ENCODE results near the gene CDC45. TPM values are rescaled to one million over a fixed set of nuclear protein-coding genes. Genes with fewer than 3 reads are reported as not detected.
A peak's percentile ranks its signal among the peaks of the same experiment; 100 is the strongest.

CDC45 gene
- total and polyA plus RNA-seq, 7 experiments from 2014 or later = 0.35 to 57.7 (median 0.85) TPM

DNA sequence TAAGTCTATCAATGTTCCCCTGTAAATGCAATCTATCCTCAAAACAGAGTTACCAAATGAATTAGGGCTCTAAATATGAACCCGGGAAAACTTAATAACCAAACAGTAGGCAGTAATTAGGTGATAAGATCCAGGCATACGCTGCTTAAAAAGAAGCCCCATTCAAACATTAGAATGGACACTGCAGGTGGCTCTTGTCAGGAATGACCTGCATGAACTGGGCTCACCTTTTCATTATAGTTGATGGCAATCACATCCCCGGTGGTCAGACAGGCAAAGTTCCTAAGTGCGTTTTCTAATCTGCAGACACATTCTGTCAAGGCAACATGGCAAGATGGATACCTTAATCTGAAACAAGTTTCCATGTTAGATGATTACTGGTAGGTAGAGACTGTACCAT is 14.7 kb upstream of the CDC45 start:
- ATAC-seq (no peak), DNase-seq (no peak)
- Histone ChIP-seq H3K4me1 (ENCODE audit: control insufficient read depth in 2 of 2, insufficient read depth in 2 of 2, low read length in 2 of 2) (no peaks in the 10 kb centered on the region), H3K4me3 (ENCODE audit: low read length) (no peak overlapping the region), H3K9me3 (ENCODE audit: control insufficient read depth in 2 of 3, low read length in 3 of 3) (no peaks in the 10 kb centered on the region), H3K36me3 (ENCODE audit: control insufficient read depth in 2 of 3, insufficient read depth in 3 of 3, low read length in 3 of 3) (peaks cover 27 to 75% (median 48%) of the 10 kb centered on the region in 3 experiments), H3K27me3 (ENCODE audit: control insufficient read depth in 2 of 2, insufficient read depth in 2 of 2, low read length in 2 of 2) (no peaks in the 10 kb centered on the region), H3K27ac (ENCODE audit: low read depth, low read length) (no peak overlapping the region)
- Mint-ChIP-seq H3K27ac (peak overlapping the region in 1 of 9 donors; percentile 33), H3K9me3 (no peaks in the 10 kb centered on the region), H3K27me3 (no peaks in the 10 kb centered on the region), H3K4me1 (peaks cover 0 to 24% (median 0%) of the 10 kb centered on the region in 7 donors), H3K36me3 (peaks cover 13 to 71% (median 26%) of the 10 kb centered on the region in 5 donors), H3K4me3 (no peak overlapping the region)
- ChIA-PET CTCF (no interaction called here), POLR2A (interaction anchor here (2.3 kb wide), 1 partner anchor 14 kb away, joined by 5 read pairs; the partner anchor contains the start of genes CDC45 and UFD1)
- intact Hi-C loops (cut with micrococcal nuclease) = no loop called here

DNA sequence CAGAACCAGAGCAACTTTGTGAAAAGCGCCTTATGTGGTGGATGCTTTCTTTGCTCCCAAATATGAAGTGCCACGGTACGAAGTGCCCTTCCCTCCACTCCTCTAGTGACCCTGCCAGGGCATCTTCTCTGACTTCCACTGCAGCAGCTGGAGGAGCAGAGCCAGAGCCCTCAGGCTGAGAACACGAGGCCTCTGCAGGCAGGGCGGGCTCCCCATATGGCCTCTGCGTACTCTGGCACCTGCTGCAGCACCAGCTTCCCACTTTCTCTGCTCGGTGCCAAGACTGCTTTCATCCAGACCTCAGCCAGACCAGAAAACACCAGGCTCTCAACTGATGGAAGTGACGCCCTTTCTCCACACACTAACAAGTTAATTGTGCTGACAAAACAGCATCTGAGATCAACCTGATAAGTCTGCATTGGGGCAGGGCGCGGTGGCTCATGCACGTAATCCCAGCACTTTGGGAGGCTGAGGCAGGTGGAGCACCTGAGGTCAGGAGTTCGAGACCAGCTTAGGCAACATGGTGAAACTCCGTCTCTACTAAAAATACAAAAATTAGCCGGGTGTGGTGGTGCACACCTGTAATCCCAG is 13.5 kb upstream of the CDC45 start:
- Histone ChIP-seq H3K4me3 (ENCODE audit: low read length) (no peak overlapping the region), H3K27me3 (ENCODE audit: control insufficient read depth in 2 of 2, insufficient read depth in 2 of 2, low read length in 2 of 2) (no peaks in the 10 kb centered on the region), H3K27ac (ENCODE audit: low read depth, low read length) (no peak overlapping the region), H3K36me3 (ENCODE audit: control insufficient read depth in 2 of 3, insufficient read depth in 3 of 3, low read length in 3 of 3) (peaks cover 29 to 84% (median 55%) of the 10 kb centered on the region in 3 experiments), H3K9me3 (ENCODE audit: control insufficient read depth in 2 of 3, low read length in 3 of 3) (no peaks in the 10 kb centered on the region), H3K4me1 (ENCODE audit: control insufficient read depth in 2 of 2, insufficient read depth in 2 of 2, low read length in 2 of 2) (no peaks in the 10 kb centered on the region)
- Mint-ChIP-seq H3K27me3 (no peaks in the 10 kb centered on the region), H3K9me3 (no peaks in the 10 kb centered on the region), H3K4me1 (peaks cover 0 to 24% (median 0%) of the 10 kb centered on the region in 7 donors), H3K27ac (peak overlapping the region in 1 of 9 donors; percentile 18), H3K4me3 (no peak overlapping the region), H3K36me3 (peaks cover 13 to 75% (median 32%) of the 10 kb centered on the region in 5 donors)
- DNase-seq = no peak
- CTCF ChIA-PET = no interaction called here
- ATAC-seq = no peak
- intact Hi-C loops (cut with micrococcal nuclease) = no loop called here
- POLR2A ChIA-PET = no interaction called here

- POLR2A ChIA-PET = interaction anchor here (0.6 kb wide), 1 partner anchor 21 kb away, joined by 3 read pairs; no protein-coding TSS in a partner anchor
Measured at GRCh38 chr22:19466848-19467752, 12.6 kb upstream of the CDC45 start.

GRCh38 chr22:19467912-19468311 is 11.8 kb upstream of the CDC45 start:
- no peaks in the 10 kb centered on the region for H3K27me3 ChIP-seq (ENCODE audit: control insufficient read depth in 2 of 2, insufficient read depth in 2 of 2, low read length in 2 of 2)
- no peak for ATAC-seq
- H3K27ac ChIP-seq (ENCODE audit: low read depth, low read length) = no peak overlapping the region
- no peak for DNase-seq
- H3K4me1 ChIP-seq (ENCODE audit: control insufficient read depth in 2 of 2, insufficient read depth in 2 of 2, low read length in 2 of 2) = no peaks in the 10 kb centered on the region
- Mint-ChIP-seq H3K9me3 (no peaks in the 10 kb centered on the region), H3K4me1 (peaks cover 0 to 24% (median 5%) of the 10 kb centered on the region in 7 donors), H3K36me3 (peaks cover 13 to 82% (median 32%) of the 10 kb centered on the region in 5 donors), H3K27ac (peak overlapping the region in 1 of 9 donors; percentile 14), H3K27me3 (no peaks in the 10 kb centered on the region), H3K4me3 (no peak overlapping the region)
- H3K36me3 ChIP-seq (ENCODE audit: control insufficient read depth in 2 of 3, insufficient read depth in 3 of 3, low read length in 3 of 3) = peaks cover 36 to 98% (median 69%) of the 10 kb centered on the region in 3 experiments
- CTCF ChIA-PET = no interaction called here
- no peaks in the 10 kb centered on the region for H3K9me3 ChIP-seq (ENCODE audit: control insufficient read depth in 2 of 3, low read length in 3 of 3)
- POLR2A ChIA-PET = interaction anchor here (1.3 kb wide), 1 partner anchor 11 kb away, joined by 3 read pairs; the partner anchor contains the start of genes CDC45 and UFD1
- H3K4me3 ChIP-seq (ENCODE audit: low read length) = no peak overlapping the region
- intact Hi-C loops (cut with micrococcal nuclease) = no loop called here

More at GRCh38 chr22:19466848-19467752, 12.6 kb upstream of the CDC45 start:
- Mint-ChIP-seq H3K9me3 (no peaks in the 10 kb centered on the region), H3K27ac (no peak overlapping the region), H3K4me3 (no peak overlapping the region), H3K4me1 (peaks cover 0 to 24% (median 5%) of the 10 kb centered on the region in 7 donors), H3K27me3 (no peaks in the 10 kb centered on the region), H3K36me3 (peaks cover 13 to 78% (median 31%) of the 10 kb centered on the region in 5 donors)
- H3K27me3 ChIP-seq (ENCODE audit: control insufficient read depth in 2 of 2, insufficient read depth in 2 of 2, low read length in 2 of 2) = no peaks in the 10 kb centered on the region
- CTCF ChIA-PET = no interaction called here
- no peak overlapping the region for H3K27ac ChIP-seq (ENCODE audit: low read depth, low read length)
- no peak overlapping the region for H3K4me3 ChIP-seq (ENCODE audit: low read length)
- H3K4me1 ChIP-seq (ENCODE audit: control insufficient read depth in 2 of 2, insufficient read depth in 2 of 2, low read length in 2 of 2) = no peaks in the 10 kb centered on the region
- DNase-seq (no peak), ATAC-seq (no peak)
- intact Hi-C loops (cut with micrococcal nuclease) = no loop called here
- H3K36me3 ChIP-seq (ENCODE audit: control insufficient read depth in 2 of 3, insufficient read depth in 3 of 3, low read length in 3 of 3) = peaks cover 36 to 93% (median 64%) of the 10 kb centered on the region in 3 experiments
- no peaks in the 10 kb centered on the region for H3K9me3 ChIP-seq (ENCODE audit: control insufficient read depth in 2 of 3, low read length in 3 of 3)

- no peak overlapping the region for H3K4me3 Mint-ChIP-seq
- intact Hi-C loops (cut with micrococcal nuclease) = no loop called here
- H3K27ac ChIP-seq (ENCODE audit: low read depth, low read length) = no peak overlapping the region
- H3K27me3 Mint-ChIP-seq = no peaks in the 10 kb centered on the region
- H3K27me3 ChIP-seq (ENCODE audit: control insufficient read depth in 2 of 2, insufficient read depth in 2 of 2, low read length in 2 of 2) = no peaks in the 10 kb centered on the region
- ChIA-PET POLR2A (interaction anchor here (1.0 to 1.3 kb wide), 2 partner anchors 10 to 22 kb away, joined by 3 read pairs; partner anchors contain the start of genes C22orf39, CDC45 and UFD1), CTCF (no interaction called here)
- H3K36me3 ChIP-seq (ENCODE audit: control insufficient read depth in 2 of 3, insufficient read depth in 3 of 3, low read length in 3 of 3) = peaks cover 40 to 97% (median 66%) of the 10 kb centered on the region in 3 experiments
- no peaks in the 10 kb centered on the region for H3K9me3 Mint-ChIP-seq
- peaks cover 0 to 29% (median 5%) of the 10 kb centered on the region in 7 donors for H3K4me1 Mint-ChIP-seq
- H3K4me3 ChIP-seq (ENCODE audit: low read length) = no peak overlapping the region
- H3K9me3 ChIP-seq (ENCODE audit: control insufficient read depth in 2 of 3, low read length in 3 of 3) = no peaks in the 10 kb centered on the region
- ATAC-seq (no peak), DNase-seq (no peak)
- H3K36me3 Mint-ChIP-seq = peaks cover 13 to 77% (median 30%) of the 10 kb centered on the region in 5 donors
- no peak overlapping the region for H3K27ac Mint-ChIP-seq
- no peaks in the 10 kb centered on the region for H3K4me1 ChIP-seq (ENCODE audit: control insufficient read depth in 2 of 2, insufficient read depth in 2 of 2, low read length in 2 of 2)
Measured at GRCh38 chr22:19469421-19469820, 10.3 kb upstream of the CDC45 start.

DNA sequence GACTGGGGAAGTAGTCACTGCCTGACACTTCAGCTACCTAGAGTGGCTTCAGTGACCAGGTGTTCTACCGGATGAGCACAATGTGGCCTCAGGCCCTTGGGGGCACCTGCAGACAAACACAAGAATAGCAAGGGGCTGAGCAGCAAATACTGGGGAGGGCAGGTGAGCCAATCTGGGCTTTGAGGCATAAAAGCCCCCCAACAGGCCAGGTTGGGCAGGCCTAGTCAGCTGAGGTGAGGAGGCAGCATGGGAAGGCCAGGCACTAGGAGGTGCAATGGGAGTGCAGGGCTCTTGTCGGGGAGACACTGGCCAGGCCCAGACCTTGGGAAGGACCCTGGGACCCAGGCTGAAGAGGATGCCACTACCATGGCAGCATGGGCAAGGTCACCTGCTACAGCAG is 9.7 kb upstream of the CDC45 start:
- H3K36me3 ChIP-seq (ENCODE audit: control insufficient read depth in 2 of 3, insufficient read depth in 3 of 3, low read length in 3 of 3) = peaks cover 34 to 97% (median 61%) of the 10 kb centered on the region in 3 experiments
- Mint-ChIP-seq H3K4me3 (no peak overlapping the region), H3K36me3 (peaks cover 12 to 71% (median 27%) of the 10 kb centered on the region in 5 donors), H3K4me1 (peaks cover 0 to 26% (median 6%) of the 10 kb centered on the region in 7 donors), H3K9me3 (no peaks in the 10 kb centered on the region), H3K27me3 (no peaks in the 10 kb centered on the region), H3K27ac (no peak overlapping the region)
- H3K27me3 ChIP-seq (ENCODE audit: control insufficient read depth in 2 of 2, insufficient read depth in 2 of 2, low read length in 2 of 2) = no peaks in the 10 kb centered on the region
- ATAC-seq (no peak), DNase-seq (no peak)
- intact Hi-C loops (cut with micrococcal nuclease) = loop anchor here (10.0 kb wide), 3 partner anchors 175 to 515 kb away; partner anchors contain the start of genes CLTCL1 (in 1 of the 2) and SEPTIN5 (in 1 of the 2)
- ChIA-PET CTCF (no interaction called here), POLR2A (interaction anchor here (1.0 kb wide), 1 partner anchor 22 kb away, joined by 3 read pairs; the partner anchor contains the start of gene C22orf39)
- no peak overlapping the region for H3K4me3 ChIP-seq (ENCODE audit: low read length)
- no peak overlapping the region for H3K27ac ChIP-seq (ENCODE audit: low read depth, low read length)
- no peaks in the 10 kb centered on the region for H3K9me3 ChIP-seq (ENCODE audit: control insufficient read depth in 2 of 3, low read length in 3 of 3)
- no peaks in the 10 kb centered on the region for H3K4me1 ChIP-seq (ENCODE audit: control insufficient read depth in 2 of 2, insufficient read depth in 2 of 2, low read length in 2 of 2)
